K562 (cell line): ENCODE data around the gene PATL2. TPM values are rescaled to one million over a fixed set of nuclear protein-coding genes. Genes with fewer than 3 reads are reported as not detected.

Source experiments
- C11orf30 ChIP-seq: fragments of 450-650 bp; IDR thresholded peaks from 2 replicates; pipeline ENCODE4 v1.6.1; 2016; ENCODE audit warnings: low read depth, mild to moderate bottlenecking
- E2F1 ChIP-seq: sonication (generic); formaldehyde crosslinking; IDR thresholded peaks from 2 replicates; pipeline ENCODE4 v1.8.1; 2023; ENCODE audit warnings: mild to moderate bottlenecking, missing genetic modification reagents, moderate library complexity
- ELF1 ChIP-seq: fragments of 200-800 bp; sonication (Bioruptor generic); IDR thresholded peaks from 2 replicates; pipeline ENCODE4 v1.6.1; 2016; ENCODE audit warnings: missing genetic modification characterization, missing compliant biosample characterization
- FOXA1 ChIP-seq: fragments of 450-650 bp; IDR thresholded peaks from 2 replicates; pipeline ENCODE4 v1.6.1; 2016; ENCODE audit warnings: mild to moderate bottlenecking, borderline replicate concordance
- FUS ChIP-seq: fragments of 200-400 bp; formaldehyde crosslinking; optimal IDR thresholded peaks from 2 replicates; pipeline ENCODE3; 2017; ENCODE audit warnings: low read depth, low read length
- HINFP ChIP-seq: fragments of 450-650 bp; conservative IDR thresholded peaks from 2 replicates; pipeline ENCODE4 v1.6.1; 2016; ENCODE audit warnings: missing genetic modification characterization, low read depth, mild to moderate bottlenecking, control low read depth, missing compliant biosample characterization
- KAT7 ChIP-seq: sonication (generic); formaldehyde crosslinking; IDR thresholded peaks from 2 replicates; pipeline ENCODE4 v1.8.0; 2022; ENCODE audit warnings: missing genetic modification reagents, mild to moderate bottlenecking, borderline replicate concordance
- KLF16 ChIP-seq: IDR thresholded peaks from 2 replicates; pipeline ENCODE4 v1.6.1; 2016; ENCODE audit warnings: antibody characterized with exemption
- MTA3 ChIP-seq: fragments of 450-650 bp; formaldehyde crosslinking; IDR thresholded peaks from 2 replicates; pipeline ENCODE4 v1.6.1; 2017; ENCODE audit warnings: mild to moderate bottlenecking, borderline replicate concordance
- NFE2 ChIP-seq: IDR thresholded peaks from 2 replicates; pipeline ENCODE4 v1.6.1; 2014; ENCODE audit warnings: antibody characterized with exemption, low read depth
- PHF20 ChIP-seq: fragments of 450-650 bp; IDR thresholded peaks from 2 replicates; pipeline ENCODE4 v1.6.1; 2018; ENCODE audit not compliant: partially characterized antibody
- PRDM10 ChIP-seq: fragments of 450-650 bp; IDR thresholded peaks from 2 replicates; pipeline ENCODE4 v1.6.1; 2018; ENCODE audit not compliant: partially characterized antibody
- SMAD1 ChIP-seq: fragments of 150-350 bp; IDR thresholded peaks from 2 replicates; pipeline ENCODE4 v1.6.1; 2014; ENCODE audit warnings: low read length, low read depth; ENCODE audit not compliant: partially characterized antibody
- TCF15 ChIP-seq: fragments of 250-450 bp; sonication (Bioruptor Pico); IDR thresholded peaks from 2 replicates; pipeline ENCODE4 v1.8.0; 2022; ENCODE audit warnings: moderate library complexity, mild to moderate bottlenecking, inconsistent platforms
- THRAP3 ChIP-seq: fragments of 450-650 bp; IDR thresholded peaks from 2 replicates; pipeline ENCODE4 v1.6.1; 2016; ENCODE audit warnings: mild to moderate bottlenecking, inconsistent platforms, borderline replicate concordance
- U2AF2 ChIP-seq: fragments of 200-400 bp; formaldehyde crosslinking; optimal IDR thresholded peaks from 2 replicates; pipeline ENCODE3; 2017; ENCODE audit warnings: low read depth, mild to moderate bottlenecking, low read length
- ZNF395 ChIP-seq: fragments of 200-800 bp; sonication (Bioruptor generic); IDR thresholded peaks from 2 replicates; pipeline ENCODE4 v1.6.1; 2017; ENCODE audit warnings: missing genetic modification characterization, missing compliant biosample characterization
- ZNF586 ChIP-seq: fragments of 450-650 bp; formaldehyde crosslinking; conservative IDR thresholded peaks from 2 replicates; pipeline ENCODE4 v1.4.0; 2020; ENCODE audit warnings: mild to moderate bottlenecking, moderate library complexity
- ZNF75A ChIP-seq: fragments of 450-650 bp; formaldehyde crosslinking; IDR thresholded peaks from 2 replicates; pipeline ENCODE4 v1.4.0; 2020; ENCODE audit warnings: mild to moderate bottlenecking
- ZNF76 ChIP-seq: fragments of 250-450 bp; sonication (Bioruptor Pico); IDR thresholded peaks from 2 replicates; pipeline ENCODE4 v1.4.0; 2020; ENCODE audit warnings: mild to moderate bottlenecking, moderate library complexity, borderline replicate concordance
- ZNF830 ChIP-seq: fragments of 250-450 bp; sonication (Bioruptor Pico); IDR thresholded peaks from 2 replicates; pipeline ENCODE4 v1.5.0; 2021; ENCODE audit warnings: mild to moderate bottlenecking
- polyA plus RNA-seq, 8 experiments: library from polyadenylated mRNA; depleted of rRNA in 4 of 8; stranded (reverse) in 5 of 8; unstranded in 3 of 8; fragments of >200 nt; fragmentation: Nextera tagmentation in 2 of 8; fragmentation: Illumina TruSeq in 1 of 8; extraction: Ambion mirVana in 2 of 8; extraction: Trizol in 1 of 8; gene quantifications; 2 replicates each; pipeline versions ENCODE4 v1.2.1 to v1.2.3, GENCODE V29; 2011 to 2014; ENCODE audit warnings: inconsistent platforms in 1 of 8, missing spikeins in 1 of 8
- total RNA-seq, 7 experiments: library from RNA; depleted of rRNA in 6 of 7; stranded (reverse); fragments of >200 nt in 6 of 7; fragmentation: Illumina TruSeq in 2 of 7; extraction: Trizol in 2 of 7; gene quantifications; 2 replicates each; pipeline versions ENCODE4 v1.2.1 to v1.2.3, GENCODE V29; 2011 to 2021; ENCODE audit warnings: low replicate concordance in 1 of 7

The PATL2 gene
- total and polyA plus RNA-seq, 9 of the 15 experiments (the other 6 are each of a cell fraction or from before 2014, with no cell fraction given): 0.42 to 1.1 (median 0.86) TPM

- TF ChIP-seq MTA3: 0 out of 2 replicates have a peak, but pooled peaks have one; percentile 69
- no peak for TF ChIP-seq ELF1 (tag)
- TF ChIP-seq FUS: no peak
- no peak for TF ChIP-seq ZNF75A
- TF ChIP-seq ZNF76 (CRISPR knock-in tag): no peak
- TF ChIP-seq PHF20: no peak
- no peak for TF ChIP-seq TCF15 (CRISPR knock-in tag)
- TF ChIP-seq THRAP3: no peak
- TF ChIP-seq NFE2: peak; percentile 26; the same call in 1 of the 2 replicates
- TF ChIP-seq C11orf30: peak; percentile 31; the same call in 1 of the 2 replicates
- no peak for TF ChIP-seq FOXA1
- TF ChIP-seq ZNF395 (CRISPR knock-in tag): no peak
- no peak for TF ChIP-seq KAT7 (CRISPR knock-in tag)
- no peak for TF ChIP-seq U2AF2
- TF ChIP-seq SMAD1: no peak
- peak; percentile 53 for TF ChIP-seq PRDM10
- no peak for TF ChIP-seq ZNF830 (CRISPR knock-in tag)
- TF ChIP-seq E2F1 (CRISPR knock-in tag): no peak
- TF ChIP-seq KLF16: no peak
- no peak for TF ChIP-seq HINFP
- no peak for TF ChIP-seq ZNF586 (CRISPR knock-in tag)
Observed at GRCh38 chr15:44735482-44736180, 24.5 kb upstream of the PATL2 start (continued).
